Activated CD4-positive, alpha-beta T cell treated with anti-CD3 and anti-CD28 coated beads for 36 hours (primary cell): Measurements from ENCODE around the gene SKIC2. TPM values are rescaled to one million over a fixed set of nuclear protein-coding genes. Genes with fewer than 3 reads are reported as not detected.

Experiments used
- ATAC-seq: fragments of 200-7000 bp; cut with Tn5 transposase; one replicate; pipeline ENCODE4 v1.10.0; 2021; ENCODE audit warnings: mild to moderate bottlenecking, moderate library complexity
- CTCF ChIA-PET: fragments of 350-600 bp; sonication (Branson Sonifier 250); formaldehyde crosslinking; loops from one replicate; lab custom pipeline; 2021; ENCODE audit warnings: antibody characterized with exemption; lab: Charles Lee
- POLR2A ChIA-PET: fragments of 350-600 bp; sonication (Branson Sonifier 250); formaldehyde crosslinking; loops from one replicate; lab custom pipeline; 2021; ENCODE audit warnings: antibody characterized with exemption, inconsistent platforms; lab: Charles Lee
- DNase-seq: peaks from one replicate; pipeline ENCODE4 v3.0.0-alpha.2; 2020
- H3K27ac Mint-ChIP-seq: one replicate; pipeline ENCODE4 v1.8.0; 2021; ENCODE audit warnings: mixed read lengths
- H3K27me3 Mint-ChIP-seq: one replicate; pipeline ENCODE4 v1.8.0; 2021; ENCODE audit warnings: mixed read lengths
- H3K36me3 Mint-ChIP-seq: one replicate; pipeline ENCODE4 v1.8.0; 2021; ENCODE audit warnings: low read depth, mixed read lengths
- H3K4me1 Mint-ChIP-seq: one replicate; pipeline ENCODE4 v1.8.0; 2021; ENCODE audit warnings: mixed read lengths
- H3K4me3 Mint-ChIP-seq: one replicate; pipeline ENCODE4 v1.8.0; 2021; ENCODE audit warnings: mild to moderate bottlenecking, moderate library complexity, mixed read lengths
- H3K9me3 Mint-ChIP-seq: one replicate; pipeline ENCODE4 v1.8.0; 2021; ENCODE audit warnings: low read depth, mixed read lengths
- intact Hi-C, 2 experiments: fragments of 100-400 bp; cut with DNase I in 1 of 2; cut with micrococcal nuclease in 1 of 2; formaldehyde crosslinking; loops; one replicate each; pipeline versions ENCODE4 v1.14.2 to v1.15.1; 2022 to 2024; cut with DNase I, micrococcal nuclease
- total RNA-seq, 2 experiments: library from RNA; stranded (reverse); gene quantifications; one replicate each; pipeline ENCODE4 v1.2.3, GENCODE V29; 2021

Gene SKIC2
- total RNA-seq, 2 experiments from 2014 or later, result 90.2 to 104 TPM

GRCh38 chr6:31958412-31958740 is 599 bp upstream of the SKIC2 start:
- no peaks in the 10 kb centered on the region for H3K9me3 Mint-ChIP-seq
- H3K36me3 Mint-ChIP-seq, result peaks cover 64% of the 10 kb centered on the region
- H3K4me3 Mint-ChIP-seq, result peak overlapping the region; percentile 95
- CTCF ChIA-PET, result interaction anchor here (0.8 to 1.8 kb wide), 5 partner anchors 13 to 152 kb away, joined by 4 to 7 read pairs (median 5); partner anchors contain the start of genes DXO and LSM2
- no peak for ATAC-seq
- POLR2A ChIA-PET, result interaction anchor here (0.5 to 2.6 kb wide), 8 partner anchors 12 to 408 kb away, joined by 3 to 16 read pairs (median 4); partner anchors contain the start of genes DXO and GPANK1
- DNase-seq, result no peak
- H3K27me3 Mint-ChIP-seq, result no peaks in the 10 kb centered on the region
- peaks cover 34% of the 10 kb centered on the region for H3K4me1 Mint-ChIP-seq
- H3K27ac Mint-ChIP-seq, result peak overlapping the region; percentile 83
- intact Hi-C loops, result loop anchor here (5.0 to 10.0 kb wide), 2 partner anchors 274 to 276 kb away; partner anchors contain the start of gene LY6G5C (in 2 of the 2)

DNA sequence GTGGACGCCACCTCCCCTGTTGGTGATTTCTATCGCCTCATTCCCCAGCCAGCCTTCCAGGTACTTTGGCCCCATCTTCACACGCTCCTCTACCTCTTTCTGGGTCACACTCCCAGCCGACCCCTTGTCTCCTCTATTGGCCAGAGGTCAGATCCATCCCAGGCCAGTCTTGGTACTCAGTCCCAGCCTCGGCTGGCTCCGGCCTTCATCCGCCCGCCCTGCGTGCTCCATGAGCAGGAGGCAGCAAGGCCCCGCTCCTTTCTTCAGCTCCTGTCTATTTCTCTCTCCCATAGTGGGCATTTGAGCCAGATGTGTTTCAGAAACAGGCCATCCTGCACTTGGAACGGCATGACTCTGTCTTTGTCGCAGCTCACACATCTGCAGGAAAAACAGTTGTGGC is 2.6 kb downstream of the SKIC2 start:
- ATAC-seq (no peak), DNase-seq (no peak)
- Mint-ChIP-seq H3K27ac (no peak overlapping the region), H3K36me3 (peaks cover 60% of the 10 kb centered on the region), H3K4me3 (no peak overlapping the region), H3K27me3 (no peaks in the 10 kb centered on the region), H3K4me1 (peaks cover 34% of the 10 kb centered on the region), H3K9me3 (no peaks in the 10 kb centered on the region)
- intact Hi-C loops, result no loop called here
- POLR2A ChIA-PET, result no interaction called here
- CTCF ChIA-PET, result interaction anchor here (1.1 kb wide), 1 partner anchor 10 kb away, joined by 4 read pairs; the partner anchor contains the start of gene DXO

DNA sequence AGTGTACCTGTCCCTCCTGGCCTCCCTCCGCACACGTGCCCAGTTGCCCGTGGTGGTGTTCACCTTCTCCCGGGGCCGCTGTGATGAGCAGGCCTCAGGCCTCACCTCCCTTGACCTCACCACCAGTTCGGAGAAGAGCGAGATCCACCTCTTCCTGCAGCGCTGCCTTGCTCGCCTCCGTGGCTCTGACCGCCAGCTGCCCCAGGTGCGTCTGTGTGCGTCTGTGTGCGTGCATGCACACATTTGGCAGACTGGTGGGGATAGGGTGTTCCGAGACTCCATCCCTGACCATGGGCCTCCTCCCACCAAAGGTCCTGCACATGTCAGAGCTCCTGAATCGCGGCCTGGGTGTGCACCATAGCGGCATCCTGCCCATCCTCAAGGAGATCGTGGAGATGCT is 4.9 kb downstream of the SKIC2 start:
- ChIA-PET POLR2A (no interaction called here), CTCF (interaction anchor here (0.6 kb wide), 1 partner anchor 92 kb away, joined by 3 read pairs; no protein-coding TSS in a partner anchor)
- H3K4me1 Mint-ChIP-seq, result peaks cover 24% of the 10 kb centered on the region
- no peak for DNase-seq
- intact Hi-C loops, result no loop called here
- no peak overlapping the region for H3K4me3 Mint-ChIP-seq
- no peak for ATAC-seq
- no peaks in the 10 kb centered on the region for H3K27me3 Mint-ChIP-seq
- no peaks in the 10 kb centered on the region for H3K9me3 Mint-ChIP-seq
- peaks cover 61% of the 10 kb centered on the region for H3K36me3 Mint-ChIP-seq
- no peak overlapping the region for H3K27ac Mint-ChIP-seq

DNA sequence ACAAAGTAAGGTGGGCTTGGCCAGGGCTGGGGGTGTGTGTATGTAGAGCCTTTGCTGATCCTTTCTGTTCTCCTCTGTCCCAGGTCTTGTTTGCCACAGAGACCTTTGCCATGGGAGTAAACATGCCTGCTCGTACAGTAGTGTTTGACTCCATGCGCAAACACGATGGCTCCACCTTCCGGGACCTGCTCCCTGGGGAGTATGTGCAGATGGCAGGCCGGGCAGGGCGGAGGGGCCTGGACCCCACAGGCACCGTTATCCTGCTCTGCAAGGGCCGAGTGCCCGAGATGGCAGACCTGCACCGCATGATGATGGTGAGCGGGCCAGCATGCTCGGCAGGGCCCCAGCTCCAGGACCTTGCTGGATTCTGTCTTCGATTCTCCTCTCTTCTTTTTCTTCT is 6.7 kb downstream of the SKIC2 start:
- no peak overlapping the region for H3K4me3 Mint-ChIP-seq
- intact Hi-C loops, result no loop called here
- H3K27ac Mint-ChIP-seq, result no peak overlapping the region
- ChIA-PET POLR2A (no interaction called here), CTCF (no interaction called here)
- ATAC-seq (no peak), DNase-seq (no peak)
- H3K27me3 Mint-ChIP-seq, result no peaks in the 10 kb centered on the region
- H3K4me1 Mint-ChIP-seq, result peaks cover 20% of the 10 kb centered on the region
- no peaks in the 10 kb centered on the region for H3K9me3 Mint-ChIP-seq
- H3K36me3 Mint-ChIP-seq, result peaks cover 63% of the 10 kb centered on the region

DNA sequence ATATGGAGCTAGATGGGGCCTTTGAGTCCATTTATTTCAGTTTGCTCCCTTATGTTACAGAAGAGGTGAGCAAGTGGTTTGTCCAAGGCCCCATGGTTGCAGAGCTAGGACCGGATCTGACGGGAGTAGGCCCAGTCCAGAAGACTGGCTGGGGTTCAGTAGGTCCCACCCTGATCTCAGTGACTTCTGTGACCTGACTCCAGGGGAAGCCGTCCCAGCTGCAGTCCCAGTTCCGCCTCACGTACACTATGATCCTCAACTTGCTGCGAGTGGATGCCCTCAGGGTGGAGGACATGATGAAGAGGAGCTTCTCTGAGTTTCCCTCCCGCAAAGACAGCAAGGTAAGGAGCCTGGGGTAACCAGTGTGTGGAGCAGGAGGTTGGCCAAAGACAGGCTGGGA is 7.5 kb downstream of the SKIC2 start:
- H3K27me3 Mint-ChIP-seq, result no peaks in the 10 kb centered on the region
- no peak overlapping the region for H3K27ac Mint-ChIP-seq
- ChIA-PET POLR2A (no interaction called here), CTCF (no interaction called here)
- intact Hi-C loops, result no loop called here
- H3K36me3 Mint-ChIP-seq, result peaks cover 55% of the 10 kb centered on the region
- ATAC-seq (no peak), DNase-seq (no peak)
- peaks cover 26% of the 10 kb centered on the region for H3K4me1 Mint-ChIP-seq
- no peaks in the 10 kb centered on the region for H3K9me3 Mint-ChIP-seq
- no peak overlapping the region for H3K4me3 Mint-ChIP-seq

- no peak for ATAC-seq
- Mint-ChIP-seq H3K27ac (no peak overlapping the region), H3K4me3 (no peak overlapping the region), H3K4me1 (peaks cover 24% of the 10 kb centered on the region), H3K27me3 (no peaks in the 10 kb centered on the region), H3K36me3 (peaks cover 52% of the 10 kb centered on the region), H3K9me3 (no peaks in the 10 kb centered on the region)
- intact Hi-C loops, result no loop called here
- DNase-seq, result no peak
- ChIA-PET CTCF (no interaction called here), POLR2A (no interaction called here)
Observed at GRCh38 chr6:31966997-31967925, 8.3 kb downstream of the SKIC2 start.

- ChIA-PET CTCF (no interaction called here), POLR2A (no interaction called here)
- Mint-ChIP-seq H3K4me1 (peaks cover 29% of the 10 kb centered on the region), H3K9me3 (no peaks in the 10 kb centered on the region), H3K36me3 (peaks cover 50% of the 10 kb centered on the region), H3K27me3 (no peaks in the 10 kb centered on the region), H3K4me3 (no peak overlapping the region), H3K27ac (no peak overlapping the region)
- no peak for DNase-seq
- no peak for ATAC-seq
- intact Hi-C loops, result no loop called here
Observed at GRCh38 chr6:31967926-31968320, 8.9 kb downstream of the SKIC2 start.

- peaks cover 46% of the 10 kb centered on the region for H3K36me3 Mint-ChIP-seq
- H3K27me3 Mint-ChIP-seq, result no peaks in the 10 kb centered on the region
- CTCF ChIA-PET, result no interaction called here
- no peak overlapping the region for H3K4me3 Mint-ChIP-seq
- POLR2A ChIA-PET, result no interaction called here
- DNase-seq, result no peak
- intact Hi-C loops, result no loop called here
- ATAC-seq, result no peak
- peaks cover 33% of the 10 kb centered on the region for H3K4me1 Mint-ChIP-seq
- no peaks in the 10 kb centered on the region for H3K9me3 Mint-ChIP-seq
- H3K27ac Mint-ChIP-seq, result no peak overlapping the region
Observed at GRCh38 chr6:31968326-31968725, 9.4 kb downstream of the SKIC2 start.

GRCh38 chr6:31968791-31969711 is 10.1 kb downstream of the SKIC2 start:
- CTCF ChIA-PET, result interaction anchor here (0.6 to 1.0 kb wide), 2 partner anchors 10 to 17 kb away, joined by 3 read pairs; no protein-coding TSS in a partner anchor
- peak overlapping the region; percentile 81 for H3K27ac Mint-ChIP-seq
- no peak for DNase-seq

DNA sequence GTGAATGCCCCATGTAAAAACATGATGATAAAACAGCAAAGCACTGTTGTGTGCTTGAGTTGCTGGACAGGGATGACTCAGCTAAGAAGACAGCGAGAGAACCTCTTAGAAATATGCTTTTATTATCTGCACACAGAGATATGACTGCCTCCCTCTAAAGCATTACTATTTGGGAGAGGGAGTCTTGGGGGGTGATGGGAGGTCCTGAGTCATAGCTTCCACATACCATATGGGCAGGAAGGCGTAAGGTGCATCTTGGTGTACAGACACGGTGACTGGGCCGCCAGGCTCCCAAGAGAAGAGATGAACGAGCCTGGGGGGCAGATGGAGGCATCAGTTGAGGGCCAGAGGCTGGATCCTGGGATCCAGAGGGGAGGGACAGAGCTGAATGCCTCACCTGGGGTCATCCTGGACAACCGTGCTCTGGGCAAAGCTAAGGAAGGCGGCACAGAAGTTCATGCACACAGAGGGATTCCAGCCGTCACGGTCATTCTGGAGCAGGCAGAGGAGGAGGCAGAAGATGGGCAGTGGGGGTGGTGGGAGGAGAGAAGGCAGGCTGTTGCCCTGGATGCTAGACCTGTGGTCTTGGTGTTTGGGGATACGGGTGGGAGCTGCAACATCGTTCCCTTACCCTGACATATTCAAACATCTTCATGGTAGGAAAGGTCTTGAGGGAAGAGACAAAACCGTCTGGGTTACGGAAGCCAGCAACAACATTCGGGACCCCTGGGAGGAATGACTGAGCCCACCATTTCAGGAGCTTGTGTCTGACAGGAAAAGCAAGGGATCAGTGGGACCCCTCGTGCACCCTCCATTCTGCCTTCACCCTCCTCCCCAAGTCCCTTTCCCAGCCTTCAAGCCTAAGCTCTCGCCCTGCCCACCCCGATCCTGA is 11.0 kb downstream of the SKIC2 start:
- no peaks in the 10 kb centered on the region for H3K9me3 Mint-ChIP-seq
- ChIA-PET CTCF (interaction anchor here (0.6 to 1.5 kb wide), 3 partner anchors 10 to 18 kb away, joined by 3 to 4 read pairs (median 3); no protein-coding TSS in a partner anchor), POLR2A (interaction anchor here (1.8 kb wide), 1 partner anchor 11 kb away, joined by 9 read pairs; the partner anchor contains the start of genes NELFE and SKIC2)
- H3K36me3 Mint-ChIP-seq, result peaks cover 38% of the 10 kb centered on the region
- no peaks in the 10 kb centered on the region for H3K27me3 Mint-ChIP-seq
- peak overlapping the region; percentile 81 for H3K27ac Mint-ChIP-seq
- H3K4me3 Mint-ChIP-seq, result peak overlapping the region; percentile 96
- H3K4me1 Mint-ChIP-seq, result peaks cover 43% of the 10 kb centered on the region
- intact Hi-C loops, result loop anchor here (10.0 kb wide), 4 partner anchors 225 to 1305 kb away; partner anchors contain the start of genes B3GALT4 (in 1 of the 2), GPSM3 (in 1 of the 2), HSD17B8 (in 1 of the 2) and PBX2 (in 1 of the 2)
- ATAC-seq (no peak), DNase-seq (no peak)

More at GRCh38 chr6:31968791-31969711, 10.1 kb downstream of the SKIC2 start:
- Mint-ChIP-seq H3K4me1 (peaks cover 41% of the 10 kb centered on the region), H3K27me3 (no peaks in the 10 kb centered on the region), H3K9me3 (no peaks in the 10 kb centered on the region), H3K4me3 (no peak overlapping the region), H3K36me3 (peaks cover 42% of the 10 kb centered on the region)
- ATAC-seq, result no peak
- intact Hi-C loops, result no loop called here
- POLR2A ChIA-PET, result interaction anchor here (1.8 kb wide), 1 partner anchor 10 kb away, joined by 9 read pairs; the partner anchor contains the start of genes NELFE and SKIC2
